Keratinocyte (primary cell): ENCODE data around the gene CASP7. TPM values are rescaled to one million over a fixed set of nuclear protein-coding genes. Genes with fewer than 3 reads are reported as not detected.

Experiments
- DNase-seq: peaks from one replicate; pipeline ENCODE4 v3.0.0-alpha.2; 2011; ENCODE audit warnings: low read depth, missing footprints, low spot score
- FAIRE-seq: peaks from 2 replicates; lab custom pipeline; 2011; peaks lifted over from hg19 to GRCh38; lab: Jason Lieb, UNC
- H2AFZ ChIP-seq: 2 replicates; pipeline ENCODE4 v1.6.0; 2012; ENCODE audit warnings: low read length, control low read depth, inconsistent platforms; ENCODE audit not compliant: control insufficient read depth
- H3K27ac ChIP-seq: 2 replicates; pipeline ENCODE4 v1.5.1; 2011; ENCODE audit warnings: low read length; ENCODE audit not compliant: control insufficient read depth, insufficient read depth
- H3K27me3 ChIP-seq: 3 replicates; pipeline ENCODE4 v1.6.0; 2011; ENCODE audit warnings: low read length; ENCODE audit not compliant: control insufficient read depth, insufficient read depth; ENCODE audit errors: extremely low read depth
- H3K36me3 ChIP-seq, 2 experiments: 2 replicates in 1 of 2; 3 replicates in 1 of 2; pipeline ENCODE4 v1.5.1; 2011; ENCODE audit warnings: low read length in 2 of 2, mild to moderate bottlenecking in 1 of 2; ENCODE audit not compliant: control insufficient read depth in 2 of 2, insufficient read depth in 2 of 2; ENCODE audit errors: extremely low read depth in 1 of 2
- H3K4me1 ChIP-seq: 3 replicates; pipeline ENCODE4 v1.5.1; 2011; ENCODE audit warnings: low read length; ENCODE audit not compliant: control insufficient read depth, insufficient read depth; ENCODE audit errors: extremely low read depth
- H3K4me2 ChIP-seq: 3 replicates; pipeline ENCODE4 v1.6.0; 2011; ENCODE audit warnings: low read depth, low read length; ENCODE audit not compliant: control insufficient read depth, insufficient read depth; ENCODE audit errors: extremely low read depth
- H3K4me3 ChIP-seq, 3 experiments: fragments of 200-600 bp in 1 of 3; sonication (generic) in 1 of 3; 2 replicates in 2 of 3; 3 replicates in 1 of 3; pipeline ENCODE4 v1.5.1; 2011 to 2016; ENCODE audit warnings: low read length in 3 of 3, mild to moderate bottlenecking in 3 of 3, control low read depth in 2 of 3, inconsistent platforms in 1 of 3, low read depth in 1 of 3, mixed read lengths in 1 of 3, mixed run types in 1 of 3, moderate library complexity in 1 of 3; ENCODE audit not compliant: control insufficient read depth in 2 of 3, insufficient read depth in 2 of 3; ENCODE audit errors: extremely low read depth in 1 of 3
- H3K79me2 ChIP-seq: 2 replicates; pipeline ENCODE4 v1.6.0; 2012; ENCODE audit warnings: low read length; ENCODE audit not compliant: control insufficient read depth, insufficient read depth
- H3K9ac ChIP-seq: 3 replicates; pipeline ENCODE4 v1.6.0; 2011; ENCODE audit warnings: low read length; ENCODE audit not compliant: control insufficient read depth, insufficient read depth; ENCODE audit errors: extremely low read depth
- H3K9me1 ChIP-seq: 3 replicates; pipeline ENCODE4 v1.6.0; 2011; ENCODE audit warnings: low read length; ENCODE audit not compliant: control insufficient read depth, insufficient read depth; ENCODE audit errors: extremely low read depth
- H3K9me3 ChIP-seq: 2 replicates; pipeline ENCODE4 v1.5.1; 2012; ENCODE audit warnings: low read depth, low read length; ENCODE audit not compliant: control insufficient read depth
- H4K20me1 ChIP-seq: 3 replicates; pipeline ENCODE4 v1.6.0; 2011; ENCODE audit warnings: low read length; ENCODE audit not compliant: control insufficient read depth, insufficient read depth; ENCODE audit errors: extremely low read depth
- EZH2 ChIP-seq: IDR thresholded peaks from one replicate; pipeline ENCODE4 v1.6.1; 2012; ENCODE audit warnings: inconsistent platforms, mild to moderate bottlenecking, low read length, moderate library complexity
- dilution Hi-C: fragments of 300-500 bp; cut with MboI; formaldehyde crosslinking; loops from one replicate; pipeline ENCODE4 v1.7.0; 2020; ENCODE audit warnings: low sequenced_read_pairs; ENCODE audit not compliant: extremely low pct_ligation_motif_present
- polyA plus RNA-seq, 5 experiments: library from polyadenylated mRNA; depleted of rRNA in 3 of 5; stranded (reverse) in 3 of 5; stranded (forward) in 1 of 5; unstranded in 1 of 5; fragments of >200 nt; gene quantifications; 1 replicate in 1 of 5; 2 replicates in 3 of 5; 3 replicates in 1 of 5; pipeline versions ENCODE4 v1.2.1 to v1.2.3, GENCODE V29; 2011 to 2012; ENCODE audit warnings: missing spikeins in 2 of 5, low read depth in 1 of 5, low replicate concordance in 1 of 5
- TF ChIP-seq, protein P1 (sequence below), 3 experiments: IDR thresholded peaks in 1 of 3; conservative IDR thresholded peaks in 1 of 3; optimal IDR thresholded peaks in 1 of 3; 2 replicates in 2 of 3; 3 replicates in 1 of 3; pipeline versions ENCODE3 to v1.5.1; 2011; ENCODE audit warnings: low read length in 3 of 3, mild to moderate bottlenecking in 3 of 3, moderate library complexity in 2 of 3, control low read depth in 1 of 3, inconsistent platforms in 1 of 3; ENCODE audit not compliant: insufficient read depth in 2 of 3; ENCODE audit errors: extremely low read depth in 1 of 3

Gene CASP7
- polyA plus RNA-seq, 1 donor (not counting 4 experiments of a cell fraction or from before 2014, with no cell fraction given) = 23.2 TPM

DNA sequence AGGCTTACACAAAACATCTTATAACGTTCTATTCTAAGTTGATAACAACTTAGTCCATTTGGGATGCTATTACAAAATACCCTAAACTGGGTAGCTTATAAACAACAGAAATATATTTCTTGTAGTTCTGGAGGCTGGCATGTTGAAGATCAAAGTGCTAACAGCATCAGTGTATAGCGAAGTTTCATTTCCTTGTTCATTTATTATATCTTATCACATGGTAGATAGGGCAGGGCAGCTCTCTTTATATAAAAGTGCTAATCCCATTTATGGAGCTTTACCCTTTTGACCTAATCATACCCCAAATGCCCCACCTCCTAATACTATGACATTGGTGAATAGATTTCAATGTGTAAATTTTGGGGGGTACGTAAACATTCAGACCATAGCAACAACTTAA, 6.3 kb downstream of the CASP7 start:
- Histone ChIP-seq H3K27ac (no peak overlapping the region), H3K4me2 (no peak overlapping the region), H2AFZ (no peak overlapping the region), H3K9me3 (no peaks in the 10 kb centered on the region), H3K9ac (no peak overlapping the region), H3K4me3 (no peak overlapping the region), H3K27me3 (no peaks in the 10 kb centered on the region), H4K20me1 (no peaks in the 10 kb centered on the region), H3K36me3 (peaks cover 0 to 1% of the 10 kb centered on the region in 2 experiments), H3K9me1 (no peaks in the 10 kb centered on the region), H3K4me1 (peaks cover 4% of the 10 kb centered on the region), H3K79me2 (peaks cover 51% of the 10 kb centered on the region)
- no peak for DNase-seq
- no peak for TF ChIP-seq EZH2
- TF ChIP-seq, protein P1, sequence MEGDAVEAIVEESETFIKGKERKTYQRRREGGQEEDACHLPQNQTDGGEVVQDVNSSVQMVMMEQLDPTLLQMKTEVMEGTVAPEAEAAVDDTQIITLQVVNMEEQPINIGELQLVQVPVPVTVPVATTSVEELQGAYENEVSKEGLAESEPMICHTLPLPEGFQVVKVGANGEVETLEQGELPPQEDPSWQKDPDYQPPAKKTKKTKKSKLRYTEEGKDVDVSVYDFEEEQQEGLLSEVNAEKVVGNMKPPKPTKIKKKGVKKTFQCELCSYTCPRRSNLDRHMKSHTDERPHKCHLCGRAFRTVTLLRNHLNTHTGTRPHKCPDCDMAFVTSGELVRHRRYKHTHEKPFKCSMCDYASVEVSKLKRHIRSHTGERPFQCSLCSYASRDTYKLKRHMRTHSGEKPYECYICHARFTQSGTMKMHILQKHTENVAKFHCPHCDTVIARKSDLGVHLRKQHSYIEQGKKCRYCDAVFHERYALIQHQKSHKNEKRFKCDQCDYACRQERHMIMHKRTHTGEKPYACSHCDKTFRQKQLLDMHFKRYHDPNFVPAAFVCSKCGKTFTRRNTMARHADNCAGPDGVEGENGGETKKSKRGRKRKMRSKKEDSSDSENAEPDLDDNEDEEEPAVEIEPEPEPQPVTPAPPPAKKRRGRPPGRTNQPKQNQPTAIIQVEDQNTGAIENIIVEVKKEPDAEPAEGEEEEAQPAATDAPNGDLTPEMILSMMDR (optimal IDR thresholded peaks at IDR 0.05 in 1 of 3, IDR thresholded peaks at IDR 0.05 in 1 of 3, conservative IDR thresholded peaks at IDR 0.05 in 1 of 3; ENCODE audit: extremely low read depth in 1 of 3, insufficient read depth in 2 of 3, low read length in 3 of 3) = no peak
- dilution Hi-C loops = no loop called here
- no peak for FAIRE-seq

DNA sequence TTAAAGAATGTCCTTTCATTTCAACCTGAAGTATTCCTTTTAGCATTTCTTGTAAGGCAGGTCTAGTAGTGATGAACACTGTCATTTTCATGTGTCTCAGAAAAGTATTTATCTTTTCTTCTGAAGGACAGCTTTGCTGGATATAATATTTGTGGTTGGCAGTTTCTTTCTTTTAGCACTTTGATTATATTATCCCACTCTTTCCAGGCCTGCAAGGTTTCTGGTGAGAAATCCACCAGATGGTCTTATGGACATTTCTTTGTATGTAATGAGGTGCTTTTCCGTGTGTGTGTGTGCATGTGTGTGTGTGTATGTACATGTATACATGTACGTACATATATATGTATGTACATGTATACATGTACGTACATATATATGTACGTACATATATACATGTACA, 7.3 kb downstream of the CASP7 start:
- Histone ChIP-seq H3K4me3 (no peak overlapping the region), H3K4me1 (no peaks in the 10 kb centered on the region), H3K27me3 (no peaks in the 10 kb centered on the region), H3K4me2 (no peak overlapping the region), H2AFZ (no peak overlapping the region), H3K36me3 (no peaks in the 10 kb centered on the region), H3K9ac (no peak overlapping the region), H3K27ac (no peak overlapping the region), H3K79me2 (peaks cover 48% of the 10 kb centered on the region), H4K20me1 (no peaks in the 10 kb centered on the region), H3K9me1 (no peaks in the 10 kb centered on the region), H3K9me3 (no peaks in the 10 kb centered on the region)
- no peak for DNase-seq
- FAIRE-seq = no peak
- dilution Hi-C loops = no loop called here
- TF ChIP-seq, protein P1 (optimal IDR thresholded peaks at IDR 0.05 in 1 of 3, IDR thresholded peaks at IDR 0.05 in 1 of 3, conservative IDR thresholded peaks at IDR 0.05 in 1 of 3; ENCODE audit: extremely low read depth in 1 of 3, insufficient read depth in 2 of 3, low read length in 3 of 3) = no peak
- TF ChIP-seq EZH2 = no peak
